ENCODE data around the gene ZBTB34.
A peak's percentile ranks its signal among the peaks of the same experiment; 100 is the strongest.

ZBTB34 gene

GRCh38 chr9:126880226-126880946, 19.9 kb downstream of the ZBTB34 start:
- DNase-seq, result no peak

DNA sequence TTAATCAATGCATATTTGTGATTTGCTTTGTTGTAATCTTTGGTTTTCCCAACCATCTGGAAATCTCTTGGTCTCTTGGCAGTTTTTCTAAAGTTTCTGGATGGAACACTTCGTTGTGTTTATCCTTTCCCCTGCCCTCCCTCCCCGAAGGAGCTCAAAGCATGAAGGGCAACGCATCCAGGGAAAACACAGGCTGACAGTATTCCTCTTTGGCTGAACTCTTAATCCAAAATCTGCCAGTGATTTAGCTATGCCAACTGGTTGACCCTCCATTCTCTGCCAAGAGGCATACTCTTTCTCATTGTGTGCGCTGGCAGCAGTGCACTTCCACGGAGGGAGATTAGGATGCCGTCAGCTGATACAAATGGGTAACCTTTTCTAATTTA, 20.5 kb downstream of the ZBTB34 start:
- no peak for DNase-seq

DNA sequence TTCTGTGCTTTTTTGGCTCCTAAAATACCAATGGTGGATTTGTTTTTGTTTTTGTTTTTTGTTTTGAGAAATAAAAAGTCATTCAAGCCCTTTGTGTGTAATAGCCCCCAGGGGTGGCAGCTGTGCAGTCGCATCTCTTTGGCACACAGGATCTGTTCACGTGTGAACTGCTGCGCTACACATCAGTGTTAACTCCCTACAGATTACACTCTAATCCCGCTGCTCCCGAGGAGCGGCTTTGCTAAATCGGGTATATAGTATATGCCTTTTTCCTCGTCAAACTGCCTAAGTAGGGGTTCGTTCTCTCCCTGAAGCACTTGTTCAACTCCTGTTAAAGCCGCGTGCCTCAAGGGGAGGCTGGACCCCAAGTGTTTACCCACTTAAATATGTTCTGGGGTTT, 22.3 kb downstream of the ZBTB34 start:
- DNase-seq, result no peak

GRCh38 chr9:126883636-126884035, 23.2 kb downstream of the ZBTB34 start:
- DNase-seq, result no peak

DNA sequence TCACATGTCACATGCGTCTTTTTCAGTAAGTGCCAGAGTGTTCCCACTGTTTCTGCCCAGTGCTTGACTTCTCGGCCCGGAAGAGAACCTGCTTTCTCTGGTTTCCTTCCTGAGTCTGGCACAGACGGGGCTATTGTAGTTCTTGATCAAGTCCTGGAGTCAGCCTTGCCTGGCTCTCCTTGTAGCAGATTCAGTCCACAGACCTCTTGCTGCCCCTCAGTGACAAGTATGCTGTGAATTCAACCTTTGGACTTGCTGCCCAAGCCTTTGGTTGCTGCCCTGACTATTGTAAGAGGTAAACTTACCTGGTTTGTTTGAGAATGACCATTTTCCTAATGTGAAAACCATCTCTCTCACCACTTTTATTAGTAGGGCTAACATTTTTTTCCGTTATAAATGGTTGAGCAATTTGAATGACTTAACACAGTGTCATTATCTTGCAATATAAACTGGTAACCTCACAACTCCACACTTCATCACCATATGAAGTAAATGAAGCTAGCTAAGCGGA, 24.7 kb downstream of the ZBTB34 start:
- DNase-seq, result no peak

DNA sequence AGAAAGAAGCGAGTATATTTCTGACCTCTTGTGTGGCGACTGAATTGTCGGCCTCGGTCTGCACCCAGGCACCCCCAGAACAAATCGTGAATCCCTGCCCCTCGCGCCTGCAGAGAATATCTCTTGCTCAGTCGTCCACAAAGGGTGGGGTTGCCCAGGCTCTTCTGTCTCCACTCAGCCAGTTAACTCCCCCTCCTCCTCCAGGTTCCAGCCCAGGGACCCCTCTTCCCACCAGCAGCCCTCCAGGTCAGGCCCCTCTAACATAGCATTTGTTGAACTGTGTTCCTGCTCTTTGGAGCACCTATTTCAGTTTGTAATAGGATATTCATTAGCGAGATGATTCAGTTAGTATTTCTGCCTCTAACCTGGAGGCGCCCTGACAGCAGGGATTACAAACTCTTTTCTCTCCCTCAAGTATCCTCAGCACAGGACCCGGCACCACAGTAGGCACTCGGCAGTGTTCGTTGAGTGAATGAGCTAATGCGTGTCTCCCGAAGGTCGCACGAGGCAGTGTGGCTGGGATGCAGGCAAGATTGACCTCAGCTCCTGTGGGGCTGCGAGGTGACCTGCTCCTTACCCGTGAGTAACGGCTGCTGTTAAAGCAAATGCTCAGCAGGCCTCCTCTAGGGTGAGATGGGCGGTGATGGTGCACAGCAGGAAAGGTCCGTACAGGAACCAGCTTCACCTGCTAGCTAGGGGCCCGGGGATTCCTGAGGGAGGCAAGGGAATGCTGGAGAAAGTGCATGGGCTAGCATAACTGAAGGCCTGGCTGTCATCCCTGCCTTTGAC, 25.8 kb downstream of the ZBTB34 start:
- DNase-seq, result no peak

GRCh38 chr9:126886897-126887296, 26.5 kb downstream of the ZBTB34 start:
- no peak for DNase-seq

GRCh38 chr9:126891676-126892075, 31.2 kb downstream of the ZBTB34 start:
- DNase-seq, result no peak

DNA sequence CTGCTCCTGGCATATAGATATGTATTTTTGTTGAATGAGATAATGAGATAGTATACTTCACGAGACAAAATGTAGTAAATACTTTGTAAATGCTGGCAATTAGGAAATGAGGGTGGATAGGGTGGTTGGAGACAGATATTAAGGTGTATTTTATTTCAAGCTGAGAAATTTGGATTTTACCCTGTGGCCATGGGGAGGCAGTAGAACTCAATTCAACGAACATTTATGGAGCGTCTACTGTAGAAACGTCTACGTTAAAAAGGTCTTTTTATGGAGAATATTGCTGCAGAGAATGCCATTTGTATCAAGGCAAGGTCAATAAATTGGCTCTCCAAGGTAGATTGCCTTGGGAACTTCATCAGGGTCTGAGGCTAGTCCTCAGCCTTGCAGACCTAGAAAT, 32.6 kb downstream of the ZBTB34 start:
- peak; percentile 14 for DNase-seq

DNA sequence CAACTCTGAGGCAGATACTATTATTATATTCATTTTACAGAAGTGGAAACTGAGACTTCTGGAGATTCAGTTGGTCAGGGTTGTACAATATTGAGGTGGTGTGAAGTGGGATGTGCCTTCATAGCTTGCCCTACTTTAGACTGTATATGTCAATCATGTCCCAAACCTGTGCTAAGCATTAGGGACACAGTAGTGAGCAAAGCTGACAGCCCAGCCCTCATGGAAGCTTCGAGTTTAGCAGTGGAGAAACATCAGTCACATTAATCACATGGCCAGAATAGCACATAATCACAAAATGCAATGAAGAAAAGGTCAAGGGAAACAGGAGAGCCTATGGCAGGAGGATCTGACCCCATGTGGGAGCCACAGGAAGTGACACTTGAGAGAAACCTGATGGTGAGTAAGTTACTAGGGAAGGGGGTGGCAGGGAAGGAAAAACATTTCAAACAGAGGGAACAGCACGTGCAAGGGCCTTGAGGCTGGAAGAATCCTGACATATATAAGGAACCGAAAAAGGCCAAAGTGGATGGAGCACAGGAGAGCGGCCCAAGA, 33.7 kb downstream of the ZBTB34 start:
- no peak for DNase-seq

GRCh38 chr9:126902210-126902609, 41.8 kb downstream of the ZBTB34 start:
- no peak for DNase-seq

DNA sequence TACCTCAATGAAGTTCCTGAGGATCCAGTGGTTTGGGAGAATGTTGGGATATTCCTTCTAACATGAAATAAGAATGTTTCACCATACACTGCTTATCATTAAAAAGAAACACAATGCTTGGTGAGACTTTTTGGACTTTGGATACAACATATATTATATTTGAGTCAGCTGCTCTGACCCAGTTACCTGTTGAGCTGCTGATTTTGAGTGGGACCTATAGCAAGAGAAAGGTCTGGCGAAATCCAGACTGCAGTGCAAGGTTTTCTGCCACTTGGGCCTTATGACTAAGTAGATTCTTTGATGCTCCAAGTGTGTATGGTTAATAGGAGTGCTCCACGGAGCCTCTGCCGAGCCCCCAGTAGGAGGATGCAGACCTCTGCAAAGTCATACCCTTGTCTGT, 44.1 kb downstream of the ZBTB34 start:
- no peak for DNase-seq

GRCh38 chr9:126906091-126906490, 45.7 kb downstream of the ZBTB34 start:
- DNase-seq, result no peak

DNA sequence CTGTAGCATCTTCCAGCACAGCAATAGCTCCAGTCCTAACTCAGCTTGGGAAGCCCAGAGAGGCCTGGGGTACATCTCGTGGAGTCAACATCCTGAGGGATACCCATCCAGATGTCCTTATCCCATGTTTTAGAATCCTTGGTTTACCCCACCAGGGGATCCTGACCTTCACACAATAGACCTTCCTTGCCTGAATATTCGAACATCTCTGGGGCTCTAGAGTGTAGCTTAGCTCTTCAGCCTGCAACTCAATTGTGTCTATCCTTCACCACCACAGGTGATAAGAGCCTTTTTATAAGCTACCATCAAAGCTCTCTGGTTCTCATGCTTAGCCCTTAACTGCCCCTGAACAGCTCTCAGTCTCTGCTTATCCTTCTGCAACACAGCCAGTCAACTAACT, 46.6 kb downstream of the ZBTB34 start:
- DNase-seq, result no peak

DNA sequence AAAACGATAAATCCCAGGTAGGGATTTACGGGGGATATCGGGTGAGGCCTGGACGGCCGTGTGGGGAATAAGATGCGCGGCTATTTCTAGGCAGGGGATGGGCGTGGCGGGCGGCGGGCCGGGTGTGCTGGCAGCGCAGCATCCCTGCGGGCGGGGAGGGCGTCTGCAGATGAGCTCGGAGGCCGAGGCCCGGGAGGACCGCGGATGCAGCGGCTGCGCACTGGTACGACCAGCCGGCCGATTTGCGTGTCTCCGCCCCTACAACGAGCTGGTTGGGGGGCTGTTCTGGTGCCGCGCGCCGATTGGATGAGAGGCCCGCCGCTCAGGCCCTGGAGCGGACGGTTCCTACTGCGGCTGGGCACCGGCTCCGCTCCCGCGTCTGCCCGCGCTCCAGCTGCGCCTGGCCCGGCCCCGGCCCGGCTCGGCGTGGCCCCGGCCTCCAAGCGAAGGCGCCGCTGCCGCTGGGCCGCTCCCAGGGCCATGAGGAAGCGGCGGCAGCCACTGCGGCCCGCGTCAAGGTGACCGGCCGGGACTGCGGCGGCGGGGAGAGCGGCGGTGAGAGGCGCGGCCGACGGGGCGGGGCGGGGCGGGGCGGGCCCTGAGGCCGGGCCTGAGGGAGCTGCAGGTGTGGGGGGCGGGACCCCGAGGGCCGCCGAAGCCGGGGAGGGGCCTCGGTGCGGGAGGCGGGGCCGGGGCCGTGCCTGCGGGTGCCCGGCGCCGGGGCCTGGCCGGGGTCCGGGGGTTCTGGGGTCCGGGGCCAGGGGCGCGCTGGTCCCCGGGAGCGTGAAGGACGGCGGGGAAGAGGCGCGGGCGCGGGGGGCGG, 54.2 kb downstream of the ZBTB34 start, which contains the start of gene RALGPS1:
Gene RALGPS1 (plus strand): TSS at position 325 of the 823 bp plus-strand sequence. CDS start 47,508 bp downstream, outside the sequence.
- peak; percentile 98 for DNase-seq

GRCh38 chr9:126915281-126915816, 54.9 kb downstream of the ZBTB34 start:
- DNase-seq, result peak; percentile 85

DNA sequence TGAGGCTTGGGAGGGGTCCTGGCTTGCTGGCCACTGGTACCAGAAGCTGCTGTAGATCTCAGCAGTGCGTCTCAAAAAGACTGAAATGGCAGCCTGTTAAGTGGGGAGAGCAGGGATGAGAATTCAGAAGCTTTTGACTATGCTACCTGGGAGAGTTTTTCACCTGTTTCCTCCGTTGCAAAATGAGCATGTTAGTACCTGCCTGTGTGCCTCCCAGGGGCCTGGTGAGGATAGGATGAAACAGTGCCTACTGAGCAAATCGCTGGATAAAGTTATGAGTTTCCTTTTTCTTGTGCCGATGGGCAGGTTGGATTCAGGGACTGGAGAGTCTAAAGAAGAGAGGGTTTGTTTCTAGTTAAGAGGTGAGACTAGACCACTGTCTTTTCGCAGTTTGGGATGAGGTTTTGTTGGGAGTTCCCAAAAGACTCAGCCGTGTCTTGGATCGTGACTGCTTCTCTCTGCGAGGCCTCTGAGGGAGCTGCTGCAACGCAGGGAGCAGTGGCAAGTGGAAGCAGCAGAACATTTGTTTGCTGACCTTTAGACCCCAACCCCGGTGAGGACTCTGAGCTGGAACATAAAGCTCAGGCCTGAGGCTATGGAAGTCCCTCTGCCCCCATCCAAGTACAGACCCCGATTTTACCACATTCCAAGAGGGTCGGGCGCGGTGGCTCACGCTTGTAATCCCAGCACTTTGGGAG, 55.6 kb downstream of the ZBTB34 start:
- DNase-seq, result no peak

DNA sequence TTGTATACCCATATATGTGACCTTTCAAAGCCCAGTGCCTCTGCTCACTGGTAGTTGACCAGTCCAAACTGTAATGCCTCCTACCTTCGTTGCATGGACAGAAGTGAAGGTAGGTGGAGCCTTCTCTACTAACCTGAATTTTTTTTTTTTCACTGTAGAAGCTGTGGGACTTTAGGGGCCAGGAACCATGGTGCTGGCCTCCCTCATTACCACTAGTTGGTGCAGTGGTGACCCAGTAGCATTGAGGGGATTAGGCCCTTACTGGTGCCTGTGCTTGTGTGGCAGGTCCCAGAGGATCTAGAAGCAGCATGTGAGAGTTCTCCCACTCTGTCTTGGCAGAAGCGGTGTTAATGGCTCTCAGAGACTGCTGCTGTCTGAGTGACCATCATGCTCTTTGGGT, 56.5 kb downstream of the ZBTB34 start:
- no peak for DNase-seq

DNA sequence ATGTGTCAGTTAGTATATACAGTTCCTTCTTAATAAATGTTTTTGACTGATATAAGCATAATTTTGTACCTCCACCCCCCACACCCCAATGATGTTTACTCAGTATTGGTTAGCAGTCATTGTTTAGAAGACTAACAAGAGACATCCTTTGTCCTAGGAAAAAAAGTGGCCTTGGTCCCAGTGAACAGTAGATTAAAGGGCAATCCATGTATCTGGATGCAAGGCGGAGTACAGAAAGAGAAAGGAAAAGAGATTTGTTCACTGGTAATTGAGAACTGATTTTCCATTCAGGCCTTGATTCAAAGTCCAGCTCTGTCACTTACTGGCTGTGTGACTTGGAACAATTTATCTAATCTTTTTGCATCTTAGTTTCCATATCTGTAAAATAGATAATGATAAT, 58.8 kb downstream of the ZBTB34 start:
- no peak for DNase-seq

- no peak for DNase-seq
Measured at GRCh38 chr9:126925876-126926275, 65.4 kb downstream of the ZBTB34 start.

DNA sequence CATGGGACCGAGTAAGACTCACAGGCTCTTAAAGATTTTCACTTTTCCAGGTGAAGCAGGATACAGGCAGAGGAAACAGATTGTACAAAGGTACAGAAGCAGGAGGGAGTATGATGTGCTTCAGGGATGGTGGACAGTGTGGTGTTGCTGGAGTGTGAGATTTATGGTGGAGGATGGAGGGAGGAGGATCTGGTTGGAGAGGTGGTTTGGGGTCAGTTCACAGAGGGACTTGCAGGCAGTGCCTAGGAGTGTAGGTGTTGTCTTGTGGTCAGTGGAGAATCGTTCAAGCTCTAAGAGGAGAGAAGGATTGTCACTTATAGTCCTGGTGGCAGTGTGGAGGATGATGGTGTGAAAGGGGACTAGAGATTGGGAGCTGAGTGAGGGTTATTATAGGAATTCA, 65.9 kb downstream of the ZBTB34 start:
- DNase-seq, result no peak

GRCh38 chr9:126927419-126927818, 67.0 kb downstream of the ZBTB34 start:
- DNase-seq, result peak; percentile 14
